GM12878 (cell line): ENCODE measurements around the gene BRAT1. TPM values are rescaled to one million over a fixed set of nuclear protein-coding genes. Genes with fewer than 3 reads are reported as not detected.

Experiments
- ATAC-seq: fragments of 200-7000 bp; cut with Tn5 transposase; 3 replicates; pipeline ENCODE4 v1.9.1; 2020; ENCODE audit warnings: mild to moderate bottlenecking, moderate library complexity
- BruUV-seq: library from RNA; stranded (reverse); fragments of 400-500 nt; replicated peaks from 2 replicates; lab custom pipeline; 2021; lab: Mats Ljungman, UMichigan
- CTCF ChIA-PET: fragments of 300-600 bp; sonication (Branson Sonifier 250); formaldehyde crosslinking; extraction: SDS; loops from one replicate; lab custom pipeline; 2021; ENCODE audit warnings: inconsistent platforms; lab: Yijun Ruan, JAX
- POLR2A ChIA-PET: fragments of 350-600 bp; formaldehyde crosslinking; extraction: SDS; loops from one replicate; lab custom pipeline; 2021; ENCODE audit warnings: inconsistent platforms; lab: Charles Lee
- RAD21 ChIA-PET: fragments of 300-600 bp; sonication (Branson Sonifier 250); formaldehyde crosslinking; loops from one replicate; lab custom pipeline; 2023; ENCODE audit warnings: antibody characterized with exemption; ENCODE audit not compliant: unreplicated experiment; lab: Charles Lee
- SMC1A ChIA-PET: fragments of 300-600 bp; sonication (Branson Sonifier 250); formaldehyde crosslinking; loops from one replicate; lab custom pipeline; 2023; ENCODE audit not compliant: unreplicated experiment, uncharacterized antibody; lab: Charles Lee
- DNase-seq: peaks from one replicate; pipeline ENCODE4 v3.0.0-alpha.2; 2011; ENCODE audit warnings: low read depth, low spot score
- FAIRE-seq: peaks from 3 replicates; lab custom pipeline; 2011; peaks lifted over from hg19 to GRCh38; lab: Jason Lieb, UNC
- H2AFZ ChIP-seq: 2 replicates; pipeline ENCODE4 v1.6.0; 2011; ENCODE audit warnings: low read depth, low read length, control low read depth; ENCODE audit not compliant: control insufficient read depth
- H3K27ac ChIP-seq: 2 replicates; pipeline ENCODE4 v1.5.1; 2011; ENCODE audit warnings: control low read depth; ENCODE audit not compliant: control insufficient read depth, insufficient read depth
- H3K27me3 ChIP-seq, 2 experiments: replicated peaks in 1 of 2; 2 replicates each; pipeline versions ENCODE4 v1.6.0 to v1.6.1; 2011; ENCODE audit warnings: low read length in 1 of 2; ENCODE audit not compliant: control insufficient read depth in 2 of 2, insufficient read depth in 2 of 2
- H3K36me3 ChIP-seq, 2 experiments: 2 replicates each; pipeline ENCODE4 v1.5.1; 2011; ENCODE audit warnings: low read length in 1 of 2; ENCODE audit not compliant: control insufficient read depth in 2 of 2, insufficient read depth in 2 of 2
- H3K4me1 ChIP-seq: 2 replicates; pipeline ENCODE4 v1.6.1; 2011; ENCODE audit warnings: mild to moderate bottlenecking, low read length, moderate library complexity, mixed read lengths; ENCODE audit not compliant: control insufficient read depth, insufficient read depth
- H3K4me2 ChIP-seq: 2 replicates; pipeline ENCODE4 v1.6.0; 2011; ENCODE audit warnings: control low read depth; ENCODE audit not compliant: control insufficient read depth, insufficient read depth
- H3K4me3 ChIP-seq: fragments of 200-600 bp; sonication (generic); 2 replicates; pipeline ENCODE4 v1.5.1; 2016
- H3K79me2 ChIP-seq: 2 replicates; pipeline ENCODE4 v1.6.0; 2011; ENCODE audit warnings: low read length; ENCODE audit not compliant: control insufficient read depth, insufficient read depth
- H3K9ac ChIP-seq: 2 replicates; pipeline ENCODE4 v1.8.0; 2011; ENCODE audit warnings: low read length, control low read depth, mixed read lengths; ENCODE audit not compliant: control insufficient read depth, insufficient read depth
- H3K9me3 ChIP-seq: replicated peaks from 3 replicates; pipeline ENCODE4 v1.5.1; 2011; ENCODE audit warnings: mild to moderate bottlenecking, low read length; ENCODE audit not compliant: control insufficient read depth, insufficient read depth
- H4K20me1 ChIP-seq: 2 replicates; pipeline ENCODE4 v1.6.0; 2011; ENCODE audit not compliant: control insufficient read depth, insufficient read depth
- BCL11A ChIP-seq: IDR thresholded peaks from 2 replicates; pipeline ENCODE4 v1.6.1; 2011; ENCODE audit warnings: low read depth, low read length
- HDAC2 ChIP-seq: fragments of 200-600 bp; sonication (generic); IDR thresholded peaks from 2 replicates; pipeline ENCODE4 v1.6.1; 2017
- JUND ChIP-seq: IDR thresholded peaks from 2 replicates; pipeline ENCODE4 v1.6.1; 2012; ENCODE audit warnings: low read depth, mild to moderate bottlenecking, low read length, improper control_type of control experiment, moderate library complexity
- KAT2A ChIP-seq: conservative IDR thresholded peaks from 2 replicates; pipeline ENCODE4 v1.6.1; 2011; ENCODE audit warnings: low read depth, low read length; ENCODE audit not compliant: control insufficient read depth
- RELA ChIP-seq: fragments of 450-650 bp; IDR thresholded peaks from 2 replicates; pipeline ENCODE4 v1.8.0; 2014; ENCODE audit warnings: borderline replicate concordance; ENCODE audit not compliant: partially characterized antibody
- TCF3 ChIP-seq: IDR thresholded peaks from 2 replicates; pipeline ENCODE4 v1.6.1; 2012; ENCODE audit warnings: low read depth, mild to moderate bottlenecking, low read length, borderline replicate concordance; ENCODE audit not compliant: insufficient read depth
- USF2 ChIP-seq: IDR thresholded peaks from 2 replicates; pipeline ENCODE4 v1.6.1; 2011; ENCODE audit warnings: low read depth, low read length, improper control_type of control experiment, borderline replicate concordance
- WGBS: methylation state at CpG from one replicate; pipeline ENCODE4 v1.1.6; 2016; ENCODE audit warnings: low lambda C conversion rate; ENCODE audit not compliant: insufficient replicate concordance, insufficient coverage; ENCODE audit errors: missing lambda C conversion rate; 5-methylcytosine and 5-hydroxymethylcytosine counted together
- in situ Hi-C: fragments of 300-500 bp; cut with MboI; formaldehyde crosslinking; loops from 9 replicates; pipeline ENCODE4 v1.14.3; 2018; ENCODE audit warnings: mixed read lengths
- intact Hi-C: fragments of 100-400 bp; cut with micrococcal nuclease; formaldehyde crosslinking; loops from one replicate; pipeline ENCODE4 v1.14.2; 2022; ENCODE audit not compliant: unreplicated experiment
- polyA plus RNA-seq, 11 experiments: library from polyadenylated mRNA; depleted of rRNA in 4 of 11; unstranded in 6 of 11; stranded (reverse) in 5 of 11; fragments of >200 nt; fragmentation: Nextera tagmentation in 4 of 11; fragmentation: Illumina TruSeq in 1 of 11; extraction: Ambion mirVana in 4 of 11; extraction: Trizol in 1 of 11; gene quantifications; 1 replicate in 1 of 11; 2 replicates in 10 of 11; pipeline versions ENCODE4 v1.2.1 to v1.2.3, GENCODE V29; 2011 to 2016; ENCODE audit warnings: inconsistent platforms in 2 of 11, missing spikeins in 2 of 11, low read depth in 1 of 11
- total RNA-seq, 4 experiments: library from RNA; depleted of rRNA in 3 of 4; stranded (reverse); fragments of >200 nt in 3 of 4; fragmentation: Illumina TruSeq in 1 of 4; extraction: Trizol in 1 of 4; gene quantifications; 2 replicates each; pipeline versions ENCODE4 v1.2.1 to v1.2.3, GENCODE V29; 2013 to 2021
- TF ChIP-seq, protein P1 (sequence below): IDR thresholded peaks from 2 replicates; pipeline ENCODE4 v1.6.1; 2011; ENCODE audit warnings: borderline replicate concordance, low read depth, mild to moderate bottlenecking, moderate library complexity, mixed read lengths, low read length; ENCODE audit not compliant: insufficient read depth; ENCODE audit errors: extremely low read length

BRAT1 gene
- total and polyA plus RNA-seq, 10 of the 15 experiments (the other 5 are each of a cell fraction or from before 2014, with no cell fraction given), result 0.13 to 53.3 (median 16.0) TPM

- Histone ChIP-seq H3K79me2 (no peaks in the 10 kb centered on the region), H3K27ac (no peak overlapping the region), H2AFZ (no peak overlapping the region), H4K20me1 (no peaks in the 10 kb centered on the region), H3K4me1 (no peaks in the 10 kb centered on the region), H3K36me3 (no peaks in the 10 kb centered on the region), H3K4me3 (no peak overlapping the region), H3K9ac (no peak overlapping the region), H3K9me3 (no peaks in the 10 kb centered on the region), H3K27me3 (peaks cover 0 to 1% of the 10 kb centered on the region in 2 experiments; a peak in 1 of 4 replicates), H3K4me2 (no peak overlapping the region)
- RAD21 ChIA-PET, result no interaction called here
- CTCF ChIA-PET, result no interaction called here
- SMC1A ChIA-PET, result no interaction called here
- no TSS peak for BruUV-seq
- FAIRE-seq, result no peak
- in situ Hi-C loops (no loop called here), intact Hi-C loops (no loop called here)
- ATAC-seq, result no peak; the same call in 2 of the 3 replicates
- DNase-seq, result no peak
- WGBS, result 59% methylated on average over 9 of the region's 9 CpGs
- POLR2A ChIA-PET, result no interaction called here
- TF ChIP-seq RELA (no peak), BCL11A (no peak)
- TF ChIP-seq, protein P1, sequence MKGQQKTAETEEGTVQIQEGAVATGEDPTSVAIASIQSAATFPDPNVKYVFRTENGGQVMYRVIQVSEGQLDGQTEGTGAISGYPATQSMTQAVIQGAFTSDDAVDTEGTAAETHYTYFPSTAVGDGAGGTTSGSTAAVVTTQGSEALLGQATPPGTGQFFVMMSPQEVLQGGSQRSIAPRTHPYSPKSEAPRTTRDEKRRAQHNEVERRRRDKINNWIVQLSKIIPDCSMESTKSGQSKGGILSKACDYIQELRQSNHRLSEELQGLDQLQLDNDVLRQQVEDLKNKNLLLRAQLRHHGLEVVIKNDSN, result no peak
Measured at GRCh38 chr7:2496375-2496774, 58.9 kb downstream of the BRAT1 start.

DNA sequence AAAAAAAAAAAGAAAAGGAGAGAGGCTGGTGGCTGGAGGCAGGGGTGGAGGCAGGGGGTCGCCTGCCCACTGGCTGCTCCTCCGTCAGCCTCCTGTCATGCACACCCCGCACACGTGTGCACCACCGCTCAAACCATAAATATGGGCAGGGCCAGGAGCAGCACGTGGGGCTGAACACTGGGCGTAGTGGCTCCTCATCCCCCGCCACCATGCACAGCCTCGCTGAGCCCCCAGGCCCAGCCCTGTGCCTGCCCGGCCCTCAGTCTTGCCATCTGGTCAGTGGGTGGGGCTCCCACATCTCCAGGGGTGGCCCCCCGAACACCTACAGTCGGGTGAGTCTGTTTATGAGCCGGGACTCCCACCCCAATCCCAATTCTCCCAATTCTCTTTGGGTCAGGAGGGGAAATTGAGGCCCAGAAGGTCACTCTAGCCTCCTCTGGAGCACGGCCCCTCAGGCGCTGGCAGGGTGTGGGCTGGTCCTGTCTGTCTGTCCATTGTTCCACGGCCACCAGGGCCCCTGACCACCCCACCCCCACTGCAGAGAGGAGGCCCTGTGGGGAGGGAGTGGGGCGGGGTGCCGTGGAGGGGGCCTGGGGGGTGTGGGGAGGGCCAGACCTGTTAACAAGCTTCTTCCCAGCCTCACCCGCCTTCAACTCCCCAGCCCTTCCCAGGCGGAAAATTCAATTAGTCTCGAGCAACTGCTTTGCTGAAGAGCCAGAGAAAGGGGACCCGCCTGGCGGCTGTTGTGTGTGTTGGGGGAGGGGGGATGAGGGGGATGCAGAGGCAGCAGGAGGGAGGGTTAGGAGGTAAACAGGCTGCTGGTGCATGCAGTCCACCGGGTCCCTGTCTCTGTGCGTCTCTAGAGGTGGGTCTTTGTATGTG is 59.7 kb downstream of the BRAT1 start:
- Histone ChIP-seq H2AFZ (no peak overlapping the region), H3K27ac (no peak overlapping the region), H3K27me3 (peaks cover 0 to 1% of the 10 kb centered on the region in 2 experiments; a peak in 1 of 4 replicates), H3K9me3 (no peaks in the 10 kb centered on the region), H3K4me3 (no peak overlapping the region), H3K4me2 (no peak overlapping the region), H3K9ac (no peak overlapping the region), H4K20me1 (no peaks in the 10 kb centered on the region), H3K79me2 (no peaks in the 10 kb centered on the region), H3K36me3 (no peaks in the 10 kb centered on the region), H3K4me1 (no peaks in the 10 kb centered on the region)
- ChIA-PET RAD21 (no interaction called here), CTCF (no interaction called here), SMC1A (no interaction called here), POLR2A (no interaction called here)
- WGBS, result 27% methylated on average over 21 of the region's 25 CpGs
- TF ChIP-seq HDAC2, result no peak
- TF ChIP-seq TCF3, result no peak
- TF ChIP-seq JUND, result no peak
- no peak for TF ChIP-seq KAT2A
- TF ChIP-seq USF2, result no peak
- FAIRE-seq (no peak), DNase-seq (no peak), ATAC-seq (no peak)
- in situ Hi-C loops (no loop called here), intact Hi-C loops (no loop called here)
- BruUV-seq, result no TSS peak
